Measurements from ENCODE around the gene ATAD1.

- no peak for TF ChIP-seq POLR2A (IDR thresholded peaks at IDR 0.05)
- TF ChIP-seq, protein P1, sequence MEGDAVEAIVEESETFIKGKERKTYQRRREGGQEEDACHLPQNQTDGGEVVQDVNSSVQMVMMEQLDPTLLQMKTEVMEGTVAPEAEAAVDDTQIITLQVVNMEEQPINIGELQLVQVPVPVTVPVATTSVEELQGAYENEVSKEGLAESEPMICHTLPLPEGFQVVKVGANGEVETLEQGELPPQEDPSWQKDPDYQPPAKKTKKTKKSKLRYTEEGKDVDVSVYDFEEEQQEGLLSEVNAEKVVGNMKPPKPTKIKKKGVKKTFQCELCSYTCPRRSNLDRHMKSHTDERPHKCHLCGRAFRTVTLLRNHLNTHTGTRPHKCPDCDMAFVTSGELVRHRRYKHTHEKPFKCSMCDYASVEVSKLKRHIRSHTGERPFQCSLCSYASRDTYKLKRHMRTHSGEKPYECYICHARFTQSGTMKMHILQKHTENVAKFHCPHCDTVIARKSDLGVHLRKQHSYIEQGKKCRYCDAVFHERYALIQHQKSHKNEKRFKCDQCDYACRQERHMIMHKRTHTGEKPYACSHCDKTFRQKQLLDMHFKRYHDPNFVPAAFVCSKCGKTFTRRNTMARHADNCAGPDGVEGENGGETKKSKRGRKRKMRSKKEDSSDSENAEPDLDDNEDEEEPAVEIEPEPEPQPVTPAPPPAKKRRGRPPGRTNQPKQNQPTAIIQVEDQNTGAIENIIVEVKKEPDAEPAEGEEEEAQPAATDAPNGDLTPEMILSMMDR (IDR thresholded peaks at IDR 0.05), result no peak
These were observed 9.7 kb upstream of the ATAD1 start for GRCh38 chr10:87827681-87828080.
